ENCODE measurements around the gene S100PBP.

The S100PBP gene

DNA sequence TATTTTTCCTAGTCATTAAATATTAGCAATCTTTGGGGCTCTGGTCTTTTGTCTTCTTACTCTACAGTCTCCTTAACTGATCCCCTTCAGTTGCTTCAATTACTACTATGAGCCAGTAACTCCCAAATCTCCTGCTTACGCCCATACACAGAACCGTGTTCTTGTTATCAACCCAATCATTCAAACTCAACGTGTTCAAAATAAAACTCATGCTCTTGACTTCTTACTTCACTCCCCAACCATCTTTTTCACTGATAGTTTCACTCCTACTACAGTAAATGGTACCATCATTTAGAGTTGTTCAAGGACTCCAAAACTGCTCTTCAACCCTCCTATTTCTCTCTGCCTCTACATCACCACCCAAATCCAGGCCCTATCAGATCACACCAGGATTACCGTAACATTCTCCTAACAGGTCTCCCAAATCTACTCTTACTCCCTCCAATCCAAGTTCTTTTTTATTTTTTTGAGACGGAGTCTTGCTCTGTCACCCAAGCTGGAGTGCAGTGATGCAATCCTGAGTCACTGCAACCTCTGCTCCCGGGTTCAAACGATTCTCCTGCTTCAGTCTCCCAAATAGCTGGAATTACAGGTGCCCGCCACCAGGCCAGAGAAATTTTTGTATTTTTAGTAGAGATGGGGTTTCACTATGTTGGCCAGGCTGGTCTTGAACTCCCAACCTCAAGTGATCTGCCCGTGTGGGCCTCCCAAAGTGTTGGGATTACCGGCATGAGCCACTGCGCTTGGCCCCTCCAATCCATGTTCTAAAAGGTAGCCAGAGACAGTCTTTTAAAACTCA, 3.3 kb upstream of the S100PBP start:
- no peak for TF ChIP-seq TAF1 (IDR thresholded peaks at IDR 0.05; ENCODE audit: low read depth)
- TF ChIP-seq, protein P1, sequence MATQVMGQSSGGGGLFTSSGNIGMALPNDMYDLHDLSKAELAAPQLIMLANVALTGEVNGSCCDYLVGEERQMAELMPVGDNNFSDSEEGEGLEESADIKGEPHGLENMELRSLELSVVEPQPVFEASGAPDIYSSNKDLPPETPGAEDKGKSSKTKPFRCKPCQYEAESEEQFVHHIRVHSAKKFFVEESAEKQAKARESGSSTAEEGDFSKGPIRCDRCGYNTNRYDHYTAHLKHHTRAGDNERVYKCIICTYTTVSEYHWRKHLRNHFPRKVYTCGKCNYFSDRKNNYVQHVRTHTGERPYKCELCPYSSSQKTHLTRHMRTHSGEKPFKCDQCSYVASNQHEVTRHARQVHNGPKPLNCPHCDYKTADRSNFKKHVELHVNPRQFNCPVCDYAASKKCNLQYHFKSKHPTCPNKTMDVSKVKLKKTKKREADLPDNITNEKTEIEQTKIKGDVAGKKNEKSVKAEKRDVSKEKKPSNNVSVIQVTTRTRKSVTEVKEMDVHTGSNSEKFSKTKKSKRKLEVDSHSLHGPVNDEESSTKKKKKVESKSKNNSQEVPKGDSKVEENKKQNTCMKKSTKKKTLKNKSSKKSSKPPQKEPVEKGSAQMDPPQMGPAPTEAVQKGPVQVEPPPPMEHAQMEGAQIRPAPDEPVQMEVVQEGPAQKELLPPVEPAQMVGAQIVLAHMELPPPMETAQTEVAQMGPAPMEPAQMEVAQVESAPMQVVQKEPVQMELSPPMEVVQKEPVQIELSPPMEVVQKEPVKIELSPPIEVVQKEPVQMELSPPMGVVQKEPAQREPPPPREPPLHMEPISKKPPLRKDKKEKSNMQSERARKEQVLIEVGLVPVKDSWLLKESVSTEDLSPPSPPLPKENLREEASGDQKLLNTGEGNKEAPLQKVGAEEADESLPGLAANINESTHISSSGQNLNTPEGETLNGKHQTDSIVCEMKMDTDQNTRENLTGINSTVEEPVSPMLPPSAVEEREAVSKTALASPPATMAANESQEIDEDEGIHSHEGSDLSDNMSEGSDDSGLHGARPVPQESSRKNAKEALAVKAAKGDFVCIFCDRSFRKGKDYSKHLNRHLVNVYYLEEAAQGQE (IDR thresholded peaks at IDR 0.05; ENCODE audit: low read depth), result no peak
- TF ChIP-seq, protein P2, sequence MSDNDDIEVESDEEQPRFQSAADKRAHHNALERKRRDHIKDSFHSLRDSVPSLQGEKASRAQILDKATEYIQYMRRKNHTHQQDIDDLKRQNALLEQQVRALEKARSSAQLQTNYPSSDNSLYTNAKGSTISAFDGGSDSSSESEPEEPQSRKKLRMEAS (IDR thresholded peaks at IDR 0.05), result no peak
- no peak for TF ChIP-seq YY1 (IDR thresholded peaks at IDR 0.05; ENCODE audit: low read depth)
- no peak for TF ChIP-seq ZBTB7A (IDR thresholded peaks at IDR 0.05; ENCODE audit: low read depth)

DNA sequence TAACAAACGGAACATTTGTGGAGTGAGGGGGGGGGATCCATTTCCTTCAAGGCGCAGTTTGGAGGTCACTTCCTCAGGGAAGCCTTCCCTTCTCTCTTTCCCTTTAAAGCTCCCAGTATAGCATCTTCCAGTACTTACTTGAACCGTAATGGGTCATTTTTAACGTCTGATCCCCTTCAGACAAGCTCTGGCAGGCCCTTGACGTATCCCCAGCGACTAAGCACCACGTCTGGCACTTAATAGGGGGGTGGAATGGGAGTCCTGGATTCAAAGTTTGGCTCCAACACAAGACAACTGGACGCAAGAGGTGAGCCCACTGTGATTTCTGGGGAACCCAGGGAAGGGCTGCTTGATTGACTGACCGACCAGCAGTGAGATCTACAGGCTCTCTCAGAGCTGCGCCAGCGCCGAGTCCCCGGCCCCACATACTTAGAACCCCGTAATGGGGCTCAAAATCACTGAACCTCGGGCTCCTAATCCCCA, 736 bp upstream of the S100PBP start:
- TF ChIP-seq TAF1 (IDR thresholded peaks at IDR 0.05; ENCODE audit: low read depth) (no peak), TEAD4 (IDR thresholded peaks at IDR 0.05) (no peak), CEBPB (IDR thresholded peaks at IDR 0.05) (no peak), EGR1 (IDR thresholded peaks at IDR 0.05) (no peak)
- TF ChIP-seq, protein P2 (IDR thresholded peaks at IDR 0.05), result no peak
- TF ChIP-seq, protein P3, sequence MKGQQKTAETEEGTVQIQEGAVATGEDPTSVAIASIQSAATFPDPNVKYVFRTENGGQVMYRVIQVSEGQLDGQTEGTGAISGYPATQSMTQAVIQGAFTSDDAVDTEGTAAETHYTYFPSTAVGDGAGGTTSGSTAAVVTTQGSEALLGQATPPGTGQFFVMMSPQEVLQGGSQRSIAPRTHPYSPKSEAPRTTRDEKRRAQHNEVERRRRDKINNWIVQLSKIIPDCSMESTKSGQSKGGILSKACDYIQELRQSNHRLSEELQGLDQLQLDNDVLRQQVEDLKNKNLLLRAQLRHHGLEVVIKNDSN (IDR thresholded peaks at IDR 0.05), result no peak

DNA sequence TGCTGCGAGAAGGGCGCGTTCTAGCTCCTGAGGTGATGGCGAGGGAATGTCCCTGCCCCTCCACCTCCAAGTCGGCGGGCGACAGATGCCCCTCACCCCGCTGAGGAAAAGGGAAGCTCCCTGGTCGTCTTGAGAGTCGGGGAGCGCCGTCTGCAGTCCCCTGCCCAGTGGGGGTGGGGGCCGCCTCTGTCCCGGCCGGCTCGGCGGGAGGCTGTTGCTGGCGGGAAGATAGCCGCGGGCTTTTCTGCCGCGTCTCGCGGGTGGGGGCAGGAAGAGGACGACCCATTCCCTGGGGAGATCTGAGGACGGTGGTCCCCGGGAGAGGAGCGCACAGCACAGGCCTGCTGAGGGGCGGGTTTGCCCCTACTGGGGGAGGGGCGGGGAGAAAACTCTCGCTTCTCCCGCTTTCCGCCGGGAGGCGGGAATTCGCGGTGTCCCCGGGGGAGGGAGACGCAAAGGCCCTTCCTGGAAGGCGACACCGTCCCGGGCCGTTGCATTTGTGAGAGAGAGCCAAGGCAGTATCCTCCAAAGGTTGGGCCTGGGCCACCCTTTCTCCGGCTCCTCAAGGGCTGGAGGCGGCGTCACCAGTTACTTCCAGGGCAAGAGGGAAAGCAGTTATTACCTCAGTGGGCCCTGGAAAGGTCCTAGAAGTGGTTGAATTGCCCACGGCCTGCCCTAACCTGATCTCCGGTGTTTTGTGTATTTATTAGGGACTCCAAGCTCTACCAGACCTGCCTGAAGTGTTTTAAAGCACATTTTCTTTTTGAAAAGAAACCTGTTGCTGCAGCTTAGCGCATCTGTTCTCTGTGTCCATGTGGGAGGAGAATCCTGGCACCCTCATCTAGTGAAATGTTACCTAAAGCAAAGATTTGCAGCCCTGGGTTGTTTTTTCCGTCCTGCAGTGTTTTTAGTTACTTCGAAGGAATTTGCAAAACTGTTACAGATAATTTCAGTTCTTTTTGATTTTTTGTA, 648 bp downstream of the S100PBP start:
- TF ChIP-seq ZBTB7A (IDR thresholded peaks at IDR 0.05; ENCODE audit: low read depth) (0 out of 2 replicates have a peak, but pooled peaks have one; percentile 23), EGR1 (IDR thresholded peaks at IDR 0.05) (no peak), TAF1 (IDR thresholded peaks at IDR 0.05; ENCODE audit: low read depth) (peak; percentile 45)
- TF ChIP-seq, protein P1 (IDR thresholded peaks at IDR 0.05; ENCODE audit: low read depth), result no peak

DNA sequence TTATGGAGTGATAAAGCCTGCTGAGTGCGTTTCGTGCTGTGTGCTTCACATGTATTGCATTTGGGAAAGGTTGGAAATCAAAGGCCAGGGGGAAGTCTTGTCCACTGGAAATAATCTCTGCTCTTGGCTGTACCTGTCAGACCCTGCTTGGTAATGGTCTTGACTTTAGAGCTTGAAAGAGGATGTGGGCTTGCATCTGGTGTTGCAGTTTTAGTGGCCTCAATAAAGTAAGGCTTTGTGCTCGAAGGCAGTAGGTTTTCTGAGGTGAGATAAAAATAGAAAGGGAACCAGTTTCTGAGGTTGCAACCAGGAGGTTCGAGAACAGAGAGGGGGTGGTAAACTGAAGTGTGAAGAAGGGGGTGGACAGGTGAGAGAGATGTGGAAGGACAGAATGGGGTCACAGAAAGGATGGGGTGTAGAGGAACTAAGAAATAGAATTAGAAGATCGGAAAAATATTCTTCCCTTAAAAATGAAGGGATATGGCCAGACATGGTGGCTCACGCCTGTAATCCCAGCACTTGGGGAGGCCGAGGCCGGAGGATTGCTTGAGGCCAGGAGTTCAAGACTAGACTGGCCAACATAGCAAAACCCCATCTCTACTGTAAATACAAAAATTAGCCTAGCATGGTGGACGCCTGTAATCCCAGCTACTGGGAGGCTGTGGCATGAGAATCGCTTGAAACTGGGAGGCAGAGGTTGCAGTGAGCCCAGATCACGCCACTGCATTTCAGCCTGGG, 1.5 kb downstream of the S100PBP start:
- TF ChIP-seq CREB1 (IDR thresholded peaks at IDR 0.05; ENCODE audit: low read depth) (no peak), CEBPB (IDR thresholded peaks at IDR 0.05) (no peak), TEAD4 (IDR thresholded peaks at IDR 0.05) (no peak), YY1 (IDR thresholded peaks at IDR 0.05; ENCODE audit: low read depth) (no peak), EGR1 (IDR thresholded peaks at IDR 0.05) (no peak), EP300 (IDR thresholded peaks at IDR 0.05; ENCODE audit: borderline replicate concordance) (no peak), FOXM1 (IDR thresholded peaks at IDR 0.05; ENCODE audit: borderline replicate concordance, low read depth) (no peak), TCF12 (IDR thresholded peaks at IDR 0.05; ENCODE audit: low read depth) (no peak), RAD21 (IDR thresholded peaks at IDR 0.05; ENCODE audit: low read depth) (no peak), TAF1 (IDR thresholded peaks at IDR 0.05; ENCODE audit: low read depth) (no peak), NFIC (IDR thresholded peaks at IDR 0.05) (no peak)
- TF ChIP-seq, protein P2 (IDR thresholded peaks at IDR 0.05), result no peak
- TF ChIP-seq, protein P1 (IDR thresholded peaks at IDR 0.05; ENCODE audit: low read depth), result no peak
- TF ChIP-seq, protein P3 (IDR thresholded peaks at IDR 0.05), result no peak

Measured in Ishikawa (cell line).